Hindlimb muscle (tissue), 1 donor: ENCODE results near the gene DDIT3. TPM values are rescaled to one million over a fixed set of nuclear protein-coding genes. Genes with fewer than 3 reads are reported as not detected.

ENCODE experiments used
- DNase-seq: peaks from one replicate; pipeline ENCODE4 v3.0.0-alpha.2; 2013
- polyA plus RNA-seq: library from polyadenylated mRNA; unstranded; fragments of 120-200 nt; gene quantifications from one replicate; pipeline ENCODE4 v1.2.1, GENCODE V29; 2013; ENCODE audit not compliant: insufficient read length

DDIT3 gene
- polyA plus RNA-seq, 1 donor: 9.2 TPM

DNA sequence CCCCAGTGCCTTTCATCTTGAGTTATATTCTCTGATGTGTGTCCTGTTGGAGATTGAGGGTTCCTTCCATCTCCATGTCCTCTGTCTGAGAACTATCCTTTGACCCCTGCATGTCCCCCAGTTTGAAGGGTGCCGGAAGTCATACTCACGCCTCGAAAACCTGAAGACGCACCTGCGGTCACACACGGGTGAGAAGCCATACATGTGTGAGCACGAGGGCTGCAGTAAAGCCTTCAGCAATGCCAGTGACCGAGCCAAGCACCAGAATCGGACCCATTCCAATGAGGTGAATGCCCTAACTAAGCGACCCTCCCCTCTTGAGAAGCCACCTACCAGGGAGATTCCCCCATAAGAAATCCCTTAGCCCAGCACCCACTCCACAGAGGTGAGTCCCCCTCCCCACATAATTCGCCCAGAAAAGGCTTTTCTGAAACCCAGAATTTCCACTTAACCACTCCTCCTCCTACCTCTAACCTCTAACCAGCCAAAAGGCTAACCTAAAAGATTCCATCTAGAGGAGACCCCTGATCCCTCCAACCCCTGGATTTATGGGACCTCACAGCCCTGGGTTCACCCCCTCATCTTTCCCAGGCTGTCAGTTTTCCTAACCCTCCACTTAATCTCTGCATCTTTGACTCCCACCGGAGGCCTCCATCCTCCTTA is 53.0 kb downstream of the DDIT3 start:
- DNase-seq: no peak

Other genes starting within 250 kb of the DDIT3 start
- 49.4 TPM for gene R3HDM2, start 89.5 kb downstream of the DDIT3 start, polyA plus RNA-seq
- not detected for gene INHBC, start 85.7 kb downstream of the DDIT3 start, polyA plus RNA-seq
- 0.90 TPM for gene INHBE, start 65.2 kb downstream of the DDIT3 start, polyA plus RNA-seq
- gene GLI1, start 60.7 kb downstream of the DDIT3 start, polyA plus RNA-seq: 8.2 TPM
- gene ARHGAP9, start 40.6 kb downstream of the DDIT3 start, polyA plus RNA-seq: 8.3 TPM
- gene MARS1, start 32.4 kb downstream of the DDIT3 start, polyA plus RNA-seq: 98.7 TPM
- gene MBD6, start 2.3 kb upstream of the DDIT3 start, polyA plus RNA-seq: 46.2 TPM
- 157 TPM for gene DCTN2, start 26.7 kb upstream of the DDIT3 start, polyA plus RNA-seq
- not detected for gene KIF5A, start 29.5 kb upstream of the DDIT3 start, polyA plus RNA-seq
- gene PIP4K2C, start 70.7 kb upstream of the DDIT3 start, polyA plus RNA-seq: 12.1 TPM
- gene DTX3, start 84.3 kb upstream of the DDIT3 start, polyA plus RNA-seq: 21.8 TPM
- 31.7 TPM for gene ARHGEF25, start 90.9 kb upstream of the DDIT3 start, polyA plus RNA-seq
- 1.9 TPM for gene B4GALNT1, start 112.7 kb upstream of the DDIT3 start, polyA plus RNA-seq
- gene OS9, start 173.6 kb upstream of the DDIT3 start, polyA plus RNA-seq: 118 TPM
- 8.6 TPM for gene AGAP2, start 218.2 kb upstream of the DDIT3 start, polyA plus RNA-seq
- 45.5 TPM for gene TSPAN31, start 224.5 kb upstream of the DDIT3 start, polyA plus RNA-seq
- gene CDK4, start 231.8 kb upstream of the DDIT3 start, polyA plus RNA-seq: 133 TPM
- 9.6 TPM for gene MARCHF9, start 234.6 kb upstream of the DDIT3 start, polyA plus RNA-seq
- 1.0 TPM for gene CYP27B1, start 246.6 kb upstream of the DDIT3 start, polyA plus RNA-seq